Fibroblast of lung (primary cell): Measurements from ENCODE around the gene GDF11.

Experiments used
- EZH2 ChIP-seq: IDR thresholded peaks from 2 replicates; pipeline ENCODE4 v1.5.1; 2012; ENCODE audit warnings: low read length, control low read depth, mild to moderate bottlenecking; ENCODE audit errors: missing control alignments
- TF ChIP-seq, protein P1 (sequence below), 2 donors: IDR thresholded peaks in 1 of 2; conservative IDR thresholded peaks in 1 of 2; 1 replicate in 1 of 2; 2 replicates in 1 of 2; pipeline ENCODE4 v1.5.1; 2011 to 2012; ENCODE audit warnings: low read length in 2 of 2, control low read depth in 1 of 2, inconsistent platforms in 1 of 2, low read depth in 1 of 2, mild to moderate bottlenecking in 1 of 2

GRCh38 chr12:55703901-55704761, 38.8 kb upstream of the GDF11 start:
- TF ChIP-seq, protein P1, sequence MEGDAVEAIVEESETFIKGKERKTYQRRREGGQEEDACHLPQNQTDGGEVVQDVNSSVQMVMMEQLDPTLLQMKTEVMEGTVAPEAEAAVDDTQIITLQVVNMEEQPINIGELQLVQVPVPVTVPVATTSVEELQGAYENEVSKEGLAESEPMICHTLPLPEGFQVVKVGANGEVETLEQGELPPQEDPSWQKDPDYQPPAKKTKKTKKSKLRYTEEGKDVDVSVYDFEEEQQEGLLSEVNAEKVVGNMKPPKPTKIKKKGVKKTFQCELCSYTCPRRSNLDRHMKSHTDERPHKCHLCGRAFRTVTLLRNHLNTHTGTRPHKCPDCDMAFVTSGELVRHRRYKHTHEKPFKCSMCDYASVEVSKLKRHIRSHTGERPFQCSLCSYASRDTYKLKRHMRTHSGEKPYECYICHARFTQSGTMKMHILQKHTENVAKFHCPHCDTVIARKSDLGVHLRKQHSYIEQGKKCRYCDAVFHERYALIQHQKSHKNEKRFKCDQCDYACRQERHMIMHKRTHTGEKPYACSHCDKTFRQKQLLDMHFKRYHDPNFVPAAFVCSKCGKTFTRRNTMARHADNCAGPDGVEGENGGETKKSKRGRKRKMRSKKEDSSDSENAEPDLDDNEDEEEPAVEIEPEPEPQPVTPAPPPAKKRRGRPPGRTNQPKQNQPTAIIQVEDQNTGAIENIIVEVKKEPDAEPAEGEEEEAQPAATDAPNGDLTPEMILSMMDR (conservative IDR thresholded peaks at IDR 0.05 in 1 of 2, IDR thresholded peaks at IDR 0.05 in 1 of 2; ENCODE audit: low read depth in 1 of 2, low read length in 2 of 2), result no peak
- no peak for TF ChIP-seq EZH2
